ENCODE data around the gene AHDC1. TPM values are rescaled to one million over a fixed set of nuclear protein-coding genes. Genes with fewer than 3 reads are reported as not detected.

Gene AHDC1
- total and polyA plus RNA-seq, 2 of the 13 experiments (the other 11 are each of a cell fraction or from before 2014, with no cell fraction given) = 1.0 to 2.7 TPM

GRCh38 chr1:27562534-27563340 lies 41.2 kb downstream of the AHDC1 start:
- BruUV-seq (replicated peaks) = no TSS peak
- no peaks in the 10 kb centered on the region for H3K9me3 ChIP-seq (ENCODE audit: low read length)
- 93% methylated on average over 16 of the region's 18 CpGs for WGBS (ENCODE audit: low lambda C conversion rate)
- no peak for FAIRE-seq
- H3K27ac ChIP-seq (ENCODE audit: extremely low read length, insufficient read depth, low read length) = peak overlapping the region; percentile 95
- ChIA-PET POLR2A (interaction anchor here (1.0 to 3.4 kb wide), 18 partner anchors 8 to 163 kb away, joined by 3 to 48 read pairs (median 8); partner anchors contain the start of genes AHDC1, FAM76A and IFI6), CTCF (ENCODE audit: low intra/inter-chr PET ratio, low total read pairs) (no interaction called here)
- H4K20me1 ChIP-seq (ENCODE audit: insufficient read depth, low read length) = no peaks in the 10 kb centered on the region
- no peaks in the 10 kb centered on the region for H3K27me3 ChIP-seq (ENCODE audit: control insufficient read depth in 1 of 2, insufficient read depth in 2 of 2, low read length in 2 of 2)
- peak overlapping the region; percentile 86 for H3K4me2 ChIP-seq (ENCODE audit: low read depth, low read length)
- intact Hi-C loops (cut with micrococcal nuclease; ENCODE audit: unreplicated experiment) (loop anchor here (5.0 kb wide), 1 partner anchor 100 kb away; no protein-coding TSS in a partner anchor), in situ Hi-C loops (cut with HindIII; ENCODE audit: extremely low pct_ligation_motif_present, low pct_unique_long_range_greater_than_20kb) (no loop called here)
- H3K36me3 ChIP-seq (replicated peaks in 1 of 2; ENCODE audit: control insufficient read depth in 1 of 2, insufficient read depth in 2 of 2, low read length in 2 of 2) = peaks cover 1 to 5% of the 10 kb centered on the region in 2 experiments; a peak in 1 of 5 replicates
- no peak for ATAC-seq
- peak overlapping the region; percentile 76 for H3K9ac ChIP-seq (ENCODE audit: insufficient read depth, low read depth, low read length)
- H3K79me2 ChIP-seq (ENCODE audit: insufficient read depth, low read length) = peaks cover 16% of the 10 kb centered on the region
- peaks cover 76% of the 10 kb centered on the region for H3K4me1 ChIP-seq (ENCODE audit: insufficient read depth, low read length)
- no peak overlapping the region for H2AFZ ChIP-seq (ENCODE audit: low read length)
- no peak for DNase-seq (ENCODE audit: low spot score)
- peak overlapping the region in 1 of 3 experiments; percentile 57; a peak in 2 of 6 replicates for H3K4me3 ChIP-seq (replicated peaks in 1 of 3; ENCODE audit: insufficient read depth in 1 of 3, low read depth in 2 of 3, low read length in 3 of 3)
- no peak for TF ChIP-seq PATZ1 (CRISPR knock-in tag; IDR thresholded peaks at IDR 0.05)
- TF ChIP-seq MXD1 (CRISPR knock-in tag; IDR thresholded peaks at IDR 0.05) = 0 out of 2 replicates have a peak, but pooled peaks have one; percentile 1
- 0 out of 2 replicates have a peak, but pooled peaks have one; percentile 26 for TF ChIP-seq CENPT (CRISPR knock-in tag; IDR thresholded peaks at IDR 0.05; ENCODE audit: low read depth)
- TF ChIP-seq XBP1 (CRISPR knock-in tag; IDR thresholded peaks at IDR 0.05) = no peak
- no peak for TF ChIP-seq TARDBP (CRISPR knock-in tag; IDR thresholded peaks at IDR 0.05)
- no peak for TF ChIP-seq PRDM4 (CRISPR knock-in tag; IDR thresholded peaks at IDR 0.05; ENCODE audit: borderline replicate concordance)
- TF ChIP-seq ZNF615 (CRISPR knock-in tag; IDR thresholded peaks at IDR 0.05; ENCODE audit: borderline replicate concordance) = no peak
- no peak for TF ChIP-seq ZFP91 (CRISPR knock-in tag; IDR thresholded peaks at IDR 0.05; ENCODE audit: borderline replicate concordance)
- no peak for TF ChIP-seq AKNA (CRISPR knock-in tag; IDR thresholded peaks at IDR 0.05; ENCODE audit: borderline replicate concordance)

All from HepG2 (cell line).